Astrocyte of the cerebellum (primary cell): ENCODE data around the gene CLDN3.

Source experiments
- DNase-seq: peaks from one replicate; pipeline ENCODE4 v3.0.0-alpha.2; 2011; ENCODE audit warnings: low read depth
- H3K4me3 ChIP-seq: 2 replicates; pipeline ENCODE4 v1.5.1; 2011; ENCODE audit warnings: mild to moderate bottlenecking, low read depth, low read length, moderate library complexity
- CTCF ChIP-seq: IDR thresholded peaks from 2 replicates; pipeline ENCODE4 v1.5.1; 2012; ENCODE audit warnings: low read length, low read depth, moderate library complexity, mild to moderate bottlenecking; ENCODE audit errors: missing control alignments
- in situ Hi-C: cut with HindIII; loops from 2 replicates; pipeline ENCODE4 v1.10.0; 2017; ENCODE audit warnings: low sequenced_read_pairs

CLDN3 gene

GRCh38 chr7:73770002-73770859 lies at the start of gene CLDN3:
TSS of gene CLDN3 (minus strand) at chr7:73770270. CDS start at chr7:73770049, 221 bp downstream.
- peak within 1 kb of the TSS; percentile 18 for H3K4me3 ChIP-seq
- in situ Hi-C loops = no loop called here
- TF ChIP-seq CTCF = no peak
- no peak for DNase-seq

GRCh38 chr7:73817121-73817520 lies 47.1 kb upstream of the CLDN3 start:
- in situ Hi-C loops = no loop called here
- DNase-seq = no peak
- no peak overlapping the region for H3K4me3 ChIP-seq
- no peak for TF ChIP-seq CTCF

- no peak for DNase-seq
- H3K4me3 ChIP-seq = no peak overlapping the region
- TF ChIP-seq CTCF = no peak
- in situ Hi-C loops = no loop called here
These were observed 45.4 kb upstream of the CLDN3 start for GRCh38 chr7:73815436-73815835.

- TF ChIP-seq CTCF = no peak
- in situ Hi-C loops = no loop called here
- H3K4me3 ChIP-seq = no peak overlapping the region
- DNase-seq = no peak
These were observed 42.9 kb upstream of the CLDN3 start for GRCh38 chr7:73812996-73813395.

GRCh38 chr7:73811760-73812168 lies 41.7 kb upstream of the CLDN3 start:
- peak; percentile 82 for TF ChIP-seq CTCF
- in situ Hi-C loops = no loop called here
- DNase-seq = peak; percentile 4
- no peak overlapping the region for H3K4me3 ChIP-seq

- H3K4me3 ChIP-seq = no peak overlapping the region
- in situ Hi-C loops = no loop called here
- TF ChIP-seq CTCF = no peak
- no peak for DNase-seq
These were observed 40.9 kb upstream of the CLDN3 start for GRCh38 chr7:73810998-73811360.
